NT2/D1 (cell line): Measurements from ENCODE around the gene DYNC2LI1.

Experiments used
- DNase-seq: peaks from one replicate; pipeline ENCODE4 v3.0.0-alpha.2; 2011; ENCODE audit warnings: low read depth, low spot score
- H3K27me3 ChIP-seq: 2 replicates; pipeline ENCODE4 v1.6.0; 2011; ENCODE audit warnings: mild to moderate bottlenecking; ENCODE audit not compliant: insufficient read length, insufficient read depth
- H3K36me3 ChIP-seq: 2 replicates; pipeline ENCODE4 v1.6.1; 2011; ENCODE audit warnings: mild to moderate bottlenecking, low read length, mixed read lengths; ENCODE audit not compliant: insufficient read depth, insufficient read length
- H3K4me1 ChIP-seq: 2 replicates; pipeline ENCODE4 v1.5.1; 2011; ENCODE audit not compliant: insufficient read depth, insufficient read length
- H3K4me3 ChIP-seq: 2 replicates; pipeline ENCODE4 v1.5.1; 2011; ENCODE audit warnings: low read depth; ENCODE audit not compliant: insufficient read length
- H3K9ac ChIP-seq: 2 replicates; pipeline ENCODE4 v1.6.0; 2011; ENCODE audit warnings: low read depth; ENCODE audit not compliant: insufficient read length
- H3K9me3 ChIP-seq: 2 replicates; pipeline ENCODE4 v1.5.1; 2011; ENCODE audit warnings: mild to moderate bottlenecking, low read length; ENCODE audit not compliant: insufficient read depth
- SUZ12 ChIP-seq: IDR thresholded peaks from 2 replicates; pipeline ENCODE4 v1.6.1; 2011; ENCODE audit not compliant: insufficient read length, insufficient read depth; ENCODE audit errors: extremely low read depth
- YY1 ChIP-seq: IDR thresholded peaks from 2 replicates; pipeline ENCODE4 v1.6.1; 2011; ENCODE audit not compliant: insufficient read length, insufficient read depth
- ZNF274 ChIP-seq: IDR thresholded peaks from 2 replicates; pipeline ENCODE4 v1.6.1; 2011; ENCODE audit warnings: mild to moderate bottlenecking, low read depth, low read length

The DYNC2LI1 gene

DNA sequence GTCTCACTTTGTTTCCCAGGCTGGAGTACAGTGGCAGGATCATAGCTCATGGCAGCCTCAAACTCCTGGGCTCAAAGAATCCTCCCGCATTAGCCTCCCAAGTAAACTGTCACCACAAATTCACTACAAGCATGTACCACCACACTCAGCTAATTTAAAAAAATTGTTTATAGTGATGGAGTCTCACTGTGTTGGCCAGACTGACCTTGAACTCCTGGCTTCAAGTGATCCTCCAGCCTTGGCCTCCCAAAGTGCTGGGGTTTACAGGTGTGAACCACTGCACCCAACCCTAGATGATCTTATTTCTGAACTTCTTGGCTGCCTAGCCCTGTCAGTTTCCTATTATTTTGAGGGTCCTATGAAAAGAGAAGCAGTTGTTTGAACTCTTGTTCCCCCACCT, 14.8 kb downstream of the DYNC2LI1 start:
- TF ChIP-seq ZNF274: no peak
- no peak for TF ChIP-seq YY1
- no peak for TF ChIP-seq SUZ12
- Histone ChIP-seq H3K27me3 (no peaks in the 10 kb centered on the region), H3K9ac (no peak overlapping the region), H3K4me1 (no peaks in the 10 kb centered on the region), H3K4me3 (no peak overlapping the region), H3K9me3 (no peaks in the 10 kb centered on the region), H3K36me3 (peaks cover 8% of the 10 kb centered on the region)
- DNase-seq: no peak

- no peak overlapping the region for H3K9ac ChIP-seq
- H3K4me1 ChIP-seq: no peaks in the 10 kb centered on the region
- TF ChIP-seq ZNF274: no peak
- TF ChIP-seq SUZ12: no peak
- TF ChIP-seq YY1: no peak
- DNase-seq: no peak
- H3K36me3 ChIP-seq: peaks cover 8% of the 10 kb centered on the region
- H3K9me3 ChIP-seq: no peaks in the 10 kb centered on the region
- H3K4me3 ChIP-seq: no peak overlapping the region
- no peaks in the 10 kb centered on the region for H3K27me3 ChIP-seq
These were observed 16.3 kb downstream of the DYNC2LI1 start for GRCh38 chr2:43790147-43790546.

DNA sequence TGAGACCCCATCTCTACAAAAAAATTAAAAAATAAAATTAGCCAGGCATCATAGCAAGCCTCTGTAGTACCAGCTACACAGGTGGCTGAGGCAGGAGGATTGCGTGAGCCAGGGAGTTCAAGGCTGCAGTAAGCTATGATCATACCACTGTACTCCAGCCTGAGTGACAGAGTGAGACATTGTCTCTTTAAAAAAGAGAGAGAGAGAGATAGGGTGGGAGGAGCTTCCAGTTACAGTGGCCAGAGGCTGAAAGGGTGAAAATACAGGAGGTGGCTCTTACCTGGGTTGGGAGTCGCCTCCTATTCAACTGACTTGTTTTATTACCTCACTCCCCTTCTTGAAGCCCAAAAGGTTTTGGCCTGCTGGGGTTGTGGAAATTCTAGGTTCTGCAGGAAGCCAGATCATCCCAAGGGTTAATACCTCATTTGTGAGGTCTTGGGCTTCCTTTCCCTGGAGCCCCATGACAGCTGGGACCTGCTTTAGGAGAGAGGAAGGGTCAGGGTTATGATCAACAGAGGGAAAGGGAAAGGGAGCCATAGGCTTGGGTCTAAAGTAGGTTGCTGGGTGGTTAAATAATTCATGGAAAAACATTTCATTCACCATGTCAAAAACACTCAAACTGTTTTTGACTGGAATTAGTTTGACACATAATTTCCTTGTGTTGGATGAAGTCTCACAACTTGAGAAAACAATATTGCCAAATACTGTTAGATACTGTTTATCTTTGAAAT, 17.4 kb downstream of the DYNC2LI1 start:
- no peak for TF ChIP-seq ZNF274
- no peak for TF ChIP-seq YY1
- no peak for TF ChIP-seq SUZ12
- Histone ChIP-seq H3K36me3 (peaks cover 6% of the 10 kb centered on the region), H3K9ac (no peak overlapping the region), H3K9me3 (no peaks in the 10 kb centered on the region), H3K4me3 (no peak overlapping the region), H3K27me3 (no peaks in the 10 kb centered on the region), H3K4me1 (no peaks in the 10 kb centered on the region)
- no peak for DNase-seq

DNA sequence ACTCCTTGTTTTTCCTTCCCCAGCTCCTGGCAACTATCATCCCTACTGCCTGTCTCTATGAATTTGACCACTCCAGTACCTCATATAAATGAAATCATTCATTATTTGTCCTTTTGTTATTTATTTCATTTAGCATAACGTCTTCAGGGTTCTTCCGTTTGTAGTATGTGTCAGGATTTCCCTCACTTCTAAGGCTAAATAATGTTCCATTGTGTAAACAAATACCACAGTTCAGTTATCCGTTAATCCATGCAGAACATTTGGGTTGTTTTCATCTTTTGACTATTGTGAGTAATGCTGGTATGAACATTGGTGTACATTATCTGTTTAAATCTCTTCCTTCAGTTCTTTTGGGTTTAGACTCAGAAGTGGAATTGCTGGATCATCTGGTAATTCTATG, 18.8 kb downstream of the DYNC2LI1 start:
- H3K36me3 ChIP-seq: peaks cover 5% of the 10 kb centered on the region
- no peaks in the 10 kb centered on the region for H3K27me3 ChIP-seq
- no peak overlapping the region for H3K4me3 ChIP-seq
- no peaks in the 10 kb centered on the region for H3K9me3 ChIP-seq
- H3K9ac ChIP-seq: no peak overlapping the region
- no peaks in the 10 kb centered on the region for H3K4me1 ChIP-seq
- no peak for DNase-seq
- TF ChIP-seq YY1 (no peak), ZNF274 (no peak), SUZ12 (no peak)

DNA sequence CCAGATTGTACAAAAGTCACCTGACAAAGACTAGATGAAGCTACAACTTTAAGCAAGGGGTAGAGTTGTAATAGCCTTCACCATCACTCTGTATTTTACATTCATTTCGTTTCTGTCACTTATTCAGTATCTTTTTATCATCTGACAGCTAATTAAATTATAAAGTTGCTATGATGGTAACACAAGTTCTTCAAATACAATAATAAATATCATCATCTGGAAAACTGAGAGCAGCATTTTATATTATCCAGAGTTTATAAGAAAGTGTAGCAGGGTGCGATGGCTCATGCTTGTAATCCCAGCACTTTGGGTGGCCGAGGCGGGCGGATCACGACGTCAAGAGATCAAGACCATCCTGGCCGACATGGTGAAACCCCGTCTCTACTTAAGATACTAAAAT, 21.1 kb downstream of the DYNC2LI1 start:
- TF ChIP-seq ZNF274 (no peak), SUZ12 (no peak), YY1 (no peak)
- Histone ChIP-seq H3K9ac (no peak overlapping the region), H3K9me3 (no peaks in the 10 kb centered on the region)

GRCh38 chr2:43796206-43796605, 22.4 kb downstream of the DYNC2LI1 start:
- Histone ChIP-seq H3K27me3 (no peaks in the 10 kb centered on the region), H3K36me3 (no peaks in the 10 kb centered on the region), H3K4me3 (no peak overlapping the region), H3K4me1 (no peaks in the 10 kb centered on the region), H3K9ac (no peak overlapping the region), H3K9me3 (no peaks in the 10 kb centered on the region)
- TF ChIP-seq ZNF274 (no peak), YY1 (no peak), SUZ12 (no peak)
- DNase-seq: no peak

More for the DNA sequence above, 21.1 kb downstream of the DYNC2LI1 start:
- no peak for DNase-seq
- Histone ChIP-seq H3K4me1 (no peaks in the 10 kb centered on the region), H3K4me3 (no peak overlapping the region), H3K27me3 (no peaks in the 10 kb centered on the region), H3K36me3 (no peaks in the 10 kb centered on the region)

DNA sequence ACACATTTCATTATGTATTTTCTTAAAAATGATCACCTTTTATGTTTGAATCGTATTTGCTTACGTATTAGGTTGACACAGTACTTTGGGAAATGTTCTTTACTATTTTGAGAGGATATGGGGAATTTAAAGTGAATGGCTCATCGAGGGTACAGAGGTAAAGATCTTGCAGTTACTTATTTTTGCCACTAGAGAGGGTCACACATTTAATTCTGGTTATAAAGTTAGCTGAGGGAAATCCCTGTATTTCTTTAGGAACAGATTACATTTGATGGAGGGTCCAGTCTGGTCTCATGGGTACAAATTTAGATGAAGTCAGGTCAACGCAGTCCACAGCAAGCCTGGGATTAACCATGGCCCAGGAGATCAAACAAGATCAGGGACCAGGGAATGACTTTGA, 24.5 kb downstream of the DYNC2LI1 start:
- H3K4me3 ChIP-seq: no peak overlapping the region
- no peak for TF ChIP-seq SUZ12
- TF ChIP-seq YY1: no peak
- no peak for TF ChIP-seq ZNF274
- no peak for DNase-seq

DNA sequence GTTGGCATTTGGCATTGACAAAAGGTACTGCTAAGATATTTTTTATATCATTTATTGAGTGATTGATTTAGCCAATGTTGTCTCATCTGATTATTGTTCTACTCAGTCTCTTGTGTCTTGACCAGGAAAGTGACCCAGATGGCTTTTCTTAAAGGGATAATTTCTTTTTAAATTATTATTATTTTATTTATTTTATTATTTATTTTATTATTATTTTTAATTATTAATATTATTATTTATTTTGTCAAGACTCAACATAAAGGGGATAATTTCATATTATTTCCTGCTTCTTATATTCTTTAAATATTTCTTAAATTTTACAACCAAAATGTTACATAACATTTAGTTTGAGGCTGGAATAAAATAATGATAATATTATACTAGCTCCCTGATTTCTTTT, 27.1 kb downstream of the DYNC2LI1 start:
- Histone ChIP-seq H3K9ac (no peak overlapping the region), H3K36me3 (peaks cover 3% of the 10 kb centered on the region), H3K27me3 (no peaks in the 10 kb centered on the region), H3K4me3 (no peak overlapping the region), H3K9me3 (no peaks in the 10 kb centered on the region), H3K4me1 (no peaks in the 10 kb centered on the region)
- no peak for DNase-seq
- TF ChIP-seq YY1 (no peak), ZNF274 (no peak), SUZ12 (no peak)

More for the DNA sequence above, 24.5 kb downstream of the DYNC2LI1 start:
- no peaks in the 10 kb centered on the region for H3K9me3 ChIP-seq
- H3K27me3 ChIP-seq: no peaks in the 10 kb centered on the region
- no peak overlapping the region for H3K9ac ChIP-seq
- H3K36me3 ChIP-seq: no peaks in the 10 kb centered on the region
- H3K4me1 ChIP-seq: no peaks in the 10 kb centered on the region
